DMS79 (cell line): ENCODE results near the gene GCDH.
"Not testable (repeated sequence)": the region's sequence is repeated elsewhere in the genome, so short reads cannot be mapped to it uniquely, and the experiment has no call there.

Experiments used
- DNase-seq: peaks from one replicate; lab custom pipeline; 2025; lab: John Stamatoyannopoulos, UW

Gene GCDH

GRCh38 chr19:12907166-12907565 lies 16.2 kb downstream of the GCDH start:
- DNase-seq: no peak

GRCh38 chr19:12912571-12912970 lies 21.6 kb downstream of the GCDH start:
- DNase-seq: peak; percentile 99

GRCh38 chr19:12913011-12913561 lies 22.1 kb downstream of the GCDH start:
- DNase-seq: peak; percentile 100

- peak; percentile 85 for DNase-seq
These were observed 23.1 kb downstream of the GCDH start for GRCh38 chr19:12913851-12914690.

- not testable (repeated sequence) for DNase-seq
These were observed 24.9 kb downstream of the GCDH start for GRCh38 chr19:12915860-12916259.

- DNase-seq: no peak
These were observed 27.3 kb downstream of the GCDH start for GRCh38 chr19:12918253-12918652.

- DNase-seq: no peak
These were observed 30.1 kb downstream of the GCDH start for GRCh38 chr19:12921047-12921446.

GRCh38 chr19:12922959-12923358 lies 32.0 kb downstream of the GCDH start:
- DNase-seq: no peak

- no peak for DNase-seq
These were observed 33.8 kb downstream of the GCDH start for GRCh38 chr19:12924621-12925310.

GRCh38 chr19:12930002-12930645 lies 39.2 kb downstream of the GCDH start:
- no peak for DNase-seq

- DNase-seq: no peak
These were observed 41.7 kb downstream of the GCDH start for GRCh38 chr19:12932392-12933286.

GRCh38 chr19:12933287-12934072 lies 42.5 kb downstream of the GCDH start, which contains the start of gene FARSA:
TSS of gene FARSA (minus strand) at chr19:12933711. CDS start at chr19:12933696, 15 bp downstream.
- peak; percentile 93 for DNase-seq

GRCh38 chr19:12935071-12935470 lies 44.1 kb downstream of the GCDH start:
- no peak for DNase-seq

GRCh38 chr19:12936582-12936981 lies 45.6 kb downstream of the GCDH start:
- DNase-seq: peak; percentile 85

GRCh38 chr19:12937093-12937926 lies 46.4 kb downstream of the GCDH start:
- peak; percentile 89 for DNase-seq

GRCh38 chr19:12937927-12938778 lies 47.2 kb downstream of the GCDH start, which contains the start of gene CALR:
TSS of gene CALR (plus strand) at chr19:12938609. CDS start at chr19:12938680, 71 bp downstream.
- DNase-seq: peak; percentile 100

- DNase-seq: no peak
These were observed 48.0 kb downstream of the GCDH start for GRCh38 chr19:12938779-12939601.
